Right atrium auricular region (tissue), 2 donors: Measurements from ENCODE around the gene ECEL1. TPM values are rescaled to one million over a fixed set of nuclear protein-coding genes. Genes with fewer than 3 reads are reported as not detected.
"Not testable (repeated sequence)": the region's sequence is repeated elsewhere in the genome, so short reads cannot be mapped to it uniquely, and the experiment has no call there.

Experiments
- DNase-seq: peaks from one replicate; pipeline ENCODE4 v3.0.0-alpha.2; 2019; ENCODE audit warnings: low spot score
- H3K27ac ChIP-seq, 2 donors: fragments of 200-600 bp; sonication (generic); 1 replicate in 1 of 2; 2 replicates in 1 of 2; pipeline ENCODE4 v1.5.1; 2016 to 2019
- H3K27me3 ChIP-seq, 2 donors: fragments of 200-600 bp; sonication (generic); one replicate each; pipeline versions ENCODE4 v1.5.1 to v1.6.0; 2017 to 2019
- H3K36me3 ChIP-seq: fragments of 200-600 bp; sonication (generic); one replicate; pipeline ENCODE4 v1.5.1; 2016
- H3K4me1 ChIP-seq, 2 donors: fragments of 200-600 bp; sonication (generic); one replicate each; pipeline versions ENCODE4 v1.5.1 to v1.6.0; 2017 to 2019
- H3K4me3 ChIP-seq, 2 donors: fragments of 200-600 bp; sonication (generic); 1 replicate in 1 of 2; 2 replicates in 1 of 2; pipeline ENCODE4 v1.5.1; 2017 to 2019; ENCODE audit warnings: mild to moderate bottlenecking in 1 of 2, moderate library complexity in 1 of 2
- H3K9me3 ChIP-seq, 2 donors: fragments of 200-600 bp; sonication (generic); one replicate each; pipeline ENCODE4 v1.5.1; 2019
- total RNA-seq, 2 donors: library from RNA; depleted of rRNA; stranded (reverse); fragments of >200 nt; gene quantifications; one replicate each; pipeline ENCODE4 v1.1.0, GENCODE V29; 2016
- TF ChIP-seq, protein P1 (sequence below), 2 donors: fragments of 200-600 bp; sonication (generic); IDR thresholded peaks; one replicate each; pipeline ENCODE4 v1.5.1; 2019; ENCODE audit warnings: antibody characterized with exemption in 2 of 2

The ECEL1 gene
- total RNA-seq, 2 donors from 2014 or later: not detected

DNA sequence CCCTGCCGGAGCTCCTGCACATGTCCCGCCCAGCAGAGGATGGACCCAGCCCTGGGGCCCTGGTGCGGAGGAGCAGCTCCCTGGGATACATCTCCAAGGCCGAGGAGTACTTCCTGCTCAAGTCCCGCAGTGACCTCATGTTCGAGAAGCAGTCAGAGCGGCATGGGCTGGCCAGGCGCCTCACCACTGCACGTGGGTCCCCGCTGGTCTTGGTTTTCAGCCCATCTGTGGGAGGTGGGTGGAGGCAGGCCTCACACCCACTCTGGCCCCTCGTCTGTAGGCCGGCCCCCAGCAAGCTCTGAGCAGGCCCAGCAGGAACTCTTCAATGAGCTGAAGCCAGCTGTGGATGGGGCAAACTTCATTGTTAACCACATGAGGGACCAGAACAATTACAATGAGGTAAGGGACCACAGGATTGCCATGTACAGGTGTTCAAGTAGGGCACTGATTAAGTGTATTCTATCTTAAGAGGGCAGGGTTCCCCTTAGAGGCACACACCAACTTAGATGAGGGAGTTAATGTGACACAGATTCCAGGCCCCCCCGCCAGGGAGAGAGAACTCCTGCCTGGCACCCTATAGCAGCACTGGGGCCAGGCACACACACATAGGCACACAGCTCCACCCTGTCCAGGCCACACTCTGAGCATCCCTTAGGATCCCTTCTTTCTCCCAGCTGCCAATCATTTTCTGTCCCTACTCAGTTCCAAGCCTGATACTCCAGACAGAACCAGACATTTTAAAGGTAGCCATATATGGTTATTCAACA, 46.5 kb upstream of the ECEL1 start:
- no peak for DNase-seq
- TF ChIP-seq, protein P1, sequence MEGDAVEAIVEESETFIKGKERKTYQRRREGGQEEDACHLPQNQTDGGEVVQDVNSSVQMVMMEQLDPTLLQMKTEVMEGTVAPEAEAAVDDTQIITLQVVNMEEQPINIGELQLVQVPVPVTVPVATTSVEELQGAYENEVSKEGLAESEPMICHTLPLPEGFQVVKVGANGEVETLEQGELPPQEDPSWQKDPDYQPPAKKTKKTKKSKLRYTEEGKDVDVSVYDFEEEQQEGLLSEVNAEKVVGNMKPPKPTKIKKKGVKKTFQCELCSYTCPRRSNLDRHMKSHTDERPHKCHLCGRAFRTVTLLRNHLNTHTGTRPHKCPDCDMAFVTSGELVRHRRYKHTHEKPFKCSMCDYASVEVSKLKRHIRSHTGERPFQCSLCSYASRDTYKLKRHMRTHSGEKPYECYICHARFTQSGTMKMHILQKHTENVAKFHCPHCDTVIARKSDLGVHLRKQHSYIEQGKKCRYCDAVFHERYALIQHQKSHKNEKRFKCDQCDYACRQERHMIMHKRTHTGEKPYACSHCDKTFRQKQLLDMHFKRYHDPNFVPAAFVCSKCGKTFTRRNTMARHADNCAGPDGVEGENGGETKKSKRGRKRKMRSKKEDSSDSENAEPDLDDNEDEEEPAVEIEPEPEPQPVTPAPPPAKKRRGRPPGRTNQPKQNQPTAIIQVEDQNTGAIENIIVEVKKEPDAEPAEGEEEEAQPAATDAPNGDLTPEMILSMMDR (IDR thresholded peaks at IDR 0.05): no peak
- no peak overlapping the region for H3K4me3 ChIP-seq
- H3K27ac ChIP-seq: no peak overlapping the region
- no peaks in the 10 kb centered on the region for H3K27me3 ChIP-seq
- peaks cover 0 to 12% of the 10 kb centered on the region in 2 donors for H3K9me3 ChIP-seq
- H3K36me3 ChIP-seq: no peaks in the 10 kb centered on the region
- H3K4me1 ChIP-seq: peaks cover 0 to 4% of the 10 kb centered on the region in 2 donors

DNA sequence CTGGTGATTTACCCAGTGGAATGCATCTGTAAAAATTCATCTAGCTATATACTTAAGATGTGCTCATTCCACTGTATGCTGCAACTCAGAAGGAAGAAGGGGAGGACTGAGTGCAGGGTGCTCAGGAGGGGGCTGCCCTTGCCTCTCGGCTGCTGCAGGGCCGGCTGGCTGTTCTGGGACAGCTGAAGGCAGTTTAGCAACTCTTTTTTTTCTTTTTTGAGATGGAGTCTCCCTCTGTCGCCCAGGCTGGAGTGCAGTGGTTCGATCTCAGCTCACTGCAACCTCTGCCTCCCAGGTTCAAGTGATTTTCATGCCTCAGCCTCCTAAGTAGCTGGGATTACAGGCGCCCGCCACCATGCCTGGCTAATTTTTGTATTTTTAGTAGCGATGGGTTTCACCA, 45.2 kb upstream of the ECEL1 start:
- H3K27me3 ChIP-seq, H3K36me3 ChIP-seq, H3K4me3 ChIP-seq, H3K4me1 ChIP-seq, H3K27ac ChIP-seq, DNase-seq: not testable (repeated sequence)
- peaks cover 0 to 12% of the 10 kb centered on the region in 2 donors for H3K9me3 ChIP-seq

DNA sequence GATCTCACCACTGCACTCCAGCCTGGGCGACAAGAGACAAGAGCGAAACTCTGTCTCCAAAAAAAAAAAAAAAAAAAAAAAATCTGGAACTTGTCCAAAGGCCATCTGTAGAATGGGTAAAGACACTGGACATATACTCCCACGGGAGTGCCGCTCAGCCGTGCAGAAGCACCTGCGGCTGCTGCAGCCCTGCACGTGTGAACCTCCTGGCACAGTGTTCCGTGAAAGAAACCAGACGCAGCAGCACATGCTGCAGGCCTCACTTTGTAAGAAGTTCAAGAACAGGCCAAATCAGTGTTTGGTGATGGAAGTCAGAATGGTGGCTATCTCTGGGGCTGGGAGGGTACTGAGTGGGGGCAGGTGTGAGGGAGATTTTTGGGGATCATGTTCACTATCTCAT, 44.8 kb upstream of the ECEL1 start:
- TF ChIP-seq, protein P1 (IDR thresholded peaks at IDR 0.05): no peak
- H3K27me3 ChIP-seq: no peaks in the 10 kb centered on the region
- no peak for DNase-seq
- H3K36me3 ChIP-seq: no peaks in the 10 kb centered on the region
- no peaks in the 10 kb centered on the region for H3K4me1 ChIP-seq
- no peak overlapping the region for H3K27ac ChIP-seq
- no peak overlapping the region for H3K4me3 ChIP-seq
- H3K9me3 ChIP-seq: peaks cover 0 to 12% of the 10 kb centered on the region in 2 donors

DNA sequence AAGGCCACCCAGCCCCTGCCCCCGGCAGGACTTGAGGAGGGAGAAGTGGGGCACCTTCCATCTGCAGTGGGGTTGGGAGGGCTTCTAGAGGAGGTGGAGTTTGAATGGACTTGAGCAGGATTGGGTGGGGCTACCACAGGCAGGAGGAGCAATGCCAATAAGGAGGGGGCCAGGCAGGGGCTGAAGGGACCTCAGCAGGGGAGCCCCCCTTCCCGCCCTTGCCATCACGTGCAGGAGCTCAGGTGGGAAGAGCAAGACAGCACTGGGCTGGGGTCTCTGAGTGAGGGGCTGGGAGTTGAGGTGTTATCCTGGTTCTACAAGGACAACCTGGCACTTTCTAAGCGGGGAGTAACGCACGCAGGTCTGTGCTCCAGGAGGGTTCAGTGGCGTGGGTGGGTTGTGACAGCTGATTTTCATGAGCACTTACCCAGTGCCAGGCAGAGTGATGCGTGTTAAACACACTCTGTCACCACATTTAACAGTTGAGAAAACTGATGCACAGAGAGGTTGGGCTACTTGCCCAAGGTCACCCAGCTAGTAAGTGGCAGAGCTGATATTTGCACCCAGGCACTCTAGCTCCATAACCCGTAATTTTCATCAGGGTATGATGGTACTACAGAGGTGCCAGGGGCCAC, 43.1 kb upstream of the ECEL1 start:
- no peak for DNase-seq
- H3K9me3 ChIP-seq: no peaks in the 10 kb centered on the region
- H3K27ac ChIP-seq: no peak overlapping the region
- H3K4me1 ChIP-seq: peaks cover 0 to 8% of the 10 kb centered on the region in 2 donors
- H3K36me3 ChIP-seq: no peaks in the 10 kb centered on the region
- H3K27me3 ChIP-seq: no peaks in the 10 kb centered on the region
- TF ChIP-seq, protein P1 (IDR thresholded peaks at IDR 0.05): no peak
- H3K4me3 ChIP-seq: no peak overlapping the region

DNA sequence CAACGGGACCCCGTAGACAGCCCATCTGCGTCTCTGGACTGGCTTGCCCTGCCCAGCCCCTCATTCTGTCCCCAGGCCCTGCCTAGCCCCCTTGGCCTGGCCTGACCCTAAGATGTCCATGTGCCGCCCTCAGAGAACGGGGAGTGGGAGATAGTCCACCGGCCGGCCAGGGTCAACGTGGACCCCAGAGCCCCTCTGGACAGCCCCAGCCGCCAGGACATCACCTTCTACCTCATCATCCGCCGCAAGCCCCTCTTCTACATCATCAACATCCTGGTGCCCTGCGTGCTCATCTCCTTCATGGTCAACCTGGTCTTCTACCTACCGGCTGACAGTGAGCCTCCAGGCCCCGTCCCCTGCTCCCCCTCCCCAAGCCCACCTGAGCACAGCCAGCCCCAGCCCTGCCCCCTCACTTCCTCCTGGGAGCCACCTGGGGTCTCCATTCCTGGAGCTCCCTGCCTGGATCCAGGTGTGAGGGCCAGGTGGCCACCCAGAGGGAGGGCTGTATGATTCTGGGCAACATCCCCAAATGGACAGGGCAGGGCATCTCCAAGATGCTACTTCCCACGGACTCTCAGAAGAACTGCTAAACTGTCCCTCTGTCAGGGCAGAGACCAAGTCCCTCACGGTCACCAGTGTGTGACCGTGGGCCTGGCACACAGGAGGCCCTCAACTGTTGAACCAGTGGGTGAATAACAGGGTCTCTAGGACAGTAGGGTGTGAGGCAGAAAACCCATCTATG, 42.3 kb upstream of the ECEL1 start:
- Histone ChIP-seq H3K4me3 (no peak overlapping the region), H3K27ac (no peak overlapping the region), H3K9me3 (no peaks in the 10 kb centered on the region), H3K4me1 (peaks cover 0 to 16% of the 10 kb centered on the region in 2 donors), H3K36me3 (no peaks in the 10 kb centered on the region), H3K27me3 (no peaks in the 10 kb centered on the region)
- TF ChIP-seq, protein P1 (IDR thresholded peaks at IDR 0.05): no peak
- no peak for DNase-seq
